GM12865 (cell line): ENCODE measurements around the gene GSKIP.

Experiments used
- DNase-seq: peaks from one replicate; pipeline ENCODE4 v3.0.0; 2010; ENCODE audit warnings: low read depth
- H3K4me3 ChIP-seq: 2 replicates; pipeline ENCODE4 v1.5.1; 2011; ENCODE audit warnings: mild to moderate bottlenecking, low read depth, low read length, control low read depth
- CTCF ChIP-seq: IDR thresholded peaks from 2 replicates; pipeline ENCODE4 v1.5.1; 2011; ENCODE audit warnings: low read length, control low read depth, low read depth, inconsistent platforms; ENCODE audit not compliant: insufficient read depth; ENCODE audit errors: missing control alignments

The GSKIP gene

GRCh38 chr14:96357216-96357615, 6.1 kb upstream of the GSKIP start:
- DNase-seq, result no peak
- no peak overlapping the region for H3K4me3 ChIP-seq
- TF ChIP-seq CTCF, result no peak

GRCh38 chr14:96359959-96360358, 3.4 kb upstream of the GSKIP start:
- no peak overlapping the region for H3K4me3 ChIP-seq
- TF ChIP-seq CTCF, result no peak
- DNase-seq, result no peak

GRCh38 chr14:96362071-96362964, 1.0 kb upstream of the GSKIP start:
- no peak for TF ChIP-seq CTCF
- DNase-seq, result peak; percentile 83

GRCh38 chr14:96363751-96364336, 518 bp downstream of the GSKIP start:
- no peak for TF ChIP-seq CTCF
- peak overlapping the region; percentile 67 for H3K4me3 ChIP-seq
- DNase-seq, result peak; percentile 67

More at GRCh38 chr14:96362071-96362964, 1.0 kb upstream of the GSKIP start:
- peak overlapping the region; percentile 89 for H3K4me3 ChIP-seq

- no peak for DNase-seq
- H3K4me3 ChIP-seq, result no peak overlapping the region
- no peak for TF ChIP-seq CTCF
Observed at GRCh38 chr14:96364962-96365361, 1.6 kb downstream of the GSKIP start.

- DNase-seq, result no peak
- TF ChIP-seq CTCF, result no peak
- no peak overlapping the region for H3K4me3 ChIP-seq
Observed at GRCh38 chr14:96368534-96368933, 5.2 kb downstream of the GSKIP start.

GRCh38 chr14:96370528-96370927, 7.2 kb downstream of the GSKIP start:
- H3K4me3 ChIP-seq, result no peak overlapping the region
- no peak for TF ChIP-seq CTCF
- no peak for DNase-seq
